Tibial nerve (tissue), 4 donors: ENCODE data around the gene MARS1. TPM values are rescaled to one million over a fixed set of nuclear protein-coding genes. Genes with fewer than 3 reads are reported as not detected.

Source experiments
- DNase-seq, 2 donors: peaks; one replicate each; pipeline ENCODE4 v3.0.0-alpha.2; 2019; ENCODE audit warnings: low spot score in 2 of 2
- H3K27ac ChIP-seq, 4 donors: fragments of 200-600 bp; sonication (generic) in 3 of 4; one replicate each; pipeline ENCODE4 v1.5.1; 2017 to 2019; ENCODE audit warnings: mild to moderate bottlenecking in 1 of 4
- H3K27me3 ChIP-seq, 2 donors: fragments of 200-600 bp; sonication (generic) in 1 of 2; one replicate each; pipeline versions ENCODE4 v1.5.1 to v1.6.0; 2017 to 2019
- H3K36me3 ChIP-seq, 3 donors: fragments of 200-600 bp; sonication (generic); one replicate each; pipeline ENCODE4 v1.5.1; 2018 to 2019
- H3K4me1 ChIP-seq, 4 donors: fragments of 200-600 bp; sonication (generic) in 3 of 4; one replicate each; pipeline ENCODE4 v1.5.1; 2017 to 2019
- H3K4me3 ChIP-seq, 4 donors: fragments of 200-600 bp; sonication (generic) in 3 of 4; one replicate each; pipeline ENCODE4 v1.5.1; 2017 to 2019; ENCODE audit warnings: mild to moderate bottlenecking in 1 of 4, moderate library complexity in 1 of 4
- H3K9me3 ChIP-seq, 4 donors: fragments of 200-600 bp; sonication (generic) in 3 of 4; one replicate each; pipeline ENCODE4 v1.5.1; 2017 to 2019
- EP300 ChIP-seq, 2 donors: sonication (generic); formaldehyde crosslinking; IDR thresholded peaks; one replicate each; pipeline ENCODE4 v1.6.1; 2017; ENCODE audit warnings: antibody characterized with exemption in 2 of 2, mild to moderate bottlenecking in 1 of 2
- POLR2A ChIP-seq, 2 donors: fragments of 450-650 bp; IDR thresholded peaks; one replicate each; pipeline ENCODE4 v1.6.1; 2017; ENCODE audit warnings: antibody characterized with exemption in 2 of 2, mild to moderate bottlenecking in 2 of 2, moderate library complexity in 2 of 2
- WGBS, 2 donors: methylation state at CpG; one replicate each; pipeline ENCODE4 v1.1.5; 2018; 5-methylcytosine and 5-hydroxymethylcytosine counted together
- total RNA-seq, 4 donors: library from RNA; depleted of rRNA; stranded (reverse); fragments of >200 nt; gene quantifications; one replicate each; pipeline ENCODE4 v1.1.0, GENCODE V29; 2016
- TF ChIP-seq, protein P1 (sequence below), 5 experiments: fragments of 200-600 bp in 3 of 5; fragments of 450-650 bp in 2 of 5; sonication (generic) in 3 of 5; IDR thresholded peaks; one replicate each; pipeline ENCODE4 v1.5.1; 2016 to 2019; ENCODE audit warnings: antibody characterized with exemption in 5 of 5, mild to moderate bottlenecking in 3 of 5, moderate library complexity in 2 of 5

Gene MARS1
- total RNA-seq, 4 donors from 2014 or later: 53.5 to 101 (median 74.2) TPM

DNA sequence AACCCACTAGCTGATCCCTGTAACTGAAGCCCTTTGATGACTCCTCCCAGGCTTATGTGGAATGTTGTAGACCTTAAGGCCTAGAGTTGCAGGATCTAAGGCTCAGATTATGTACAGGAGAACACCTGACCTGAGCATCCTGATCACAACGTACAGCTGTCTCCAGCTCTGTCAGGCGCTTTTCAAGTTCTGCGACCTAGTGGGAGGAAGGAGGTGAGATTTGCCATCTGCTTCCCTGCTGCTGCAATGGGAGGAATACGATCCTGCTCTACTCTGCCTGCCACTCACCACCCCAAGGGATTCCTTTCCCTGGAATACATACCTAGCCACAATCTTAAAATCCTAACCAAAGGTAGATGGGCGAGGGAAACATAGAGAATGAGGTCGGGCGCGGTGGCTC is 45.2 kb downstream of the MARS1 start:
- WGBS, 2 donors: 94 to 95% methylated on average over 8 of the region's 8 CpGs
- H3K4me1 ChIP-seq: peaks cover 0 to 9% (median 0%) of the 10 kb centered on the region in 4 donors
- H3K9me3 ChIP-seq: no peaks in the 10 kb centered on the region
- H3K36me3 ChIP-seq: peaks cover 6 to 90% (median 25%) of the 10 kb centered on the region in 3 donors
- no peak for DNase-seq
- TF ChIP-seq, protein P1, sequence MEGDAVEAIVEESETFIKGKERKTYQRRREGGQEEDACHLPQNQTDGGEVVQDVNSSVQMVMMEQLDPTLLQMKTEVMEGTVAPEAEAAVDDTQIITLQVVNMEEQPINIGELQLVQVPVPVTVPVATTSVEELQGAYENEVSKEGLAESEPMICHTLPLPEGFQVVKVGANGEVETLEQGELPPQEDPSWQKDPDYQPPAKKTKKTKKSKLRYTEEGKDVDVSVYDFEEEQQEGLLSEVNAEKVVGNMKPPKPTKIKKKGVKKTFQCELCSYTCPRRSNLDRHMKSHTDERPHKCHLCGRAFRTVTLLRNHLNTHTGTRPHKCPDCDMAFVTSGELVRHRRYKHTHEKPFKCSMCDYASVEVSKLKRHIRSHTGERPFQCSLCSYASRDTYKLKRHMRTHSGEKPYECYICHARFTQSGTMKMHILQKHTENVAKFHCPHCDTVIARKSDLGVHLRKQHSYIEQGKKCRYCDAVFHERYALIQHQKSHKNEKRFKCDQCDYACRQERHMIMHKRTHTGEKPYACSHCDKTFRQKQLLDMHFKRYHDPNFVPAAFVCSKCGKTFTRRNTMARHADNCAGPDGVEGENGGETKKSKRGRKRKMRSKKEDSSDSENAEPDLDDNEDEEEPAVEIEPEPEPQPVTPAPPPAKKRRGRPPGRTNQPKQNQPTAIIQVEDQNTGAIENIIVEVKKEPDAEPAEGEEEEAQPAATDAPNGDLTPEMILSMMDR (IDR thresholded peaks at IDR 0.05): no peak
- TF ChIP-seq EP300 (IDR thresholded peaks at IDR 0.05): no peak
- H3K27ac ChIP-seq: no peak overlapping the region
- no peaks in the 10 kb centered on the region for H3K27me3 ChIP-seq
- no peak overlapping the region for H3K4me3 ChIP-seq

DNA sequence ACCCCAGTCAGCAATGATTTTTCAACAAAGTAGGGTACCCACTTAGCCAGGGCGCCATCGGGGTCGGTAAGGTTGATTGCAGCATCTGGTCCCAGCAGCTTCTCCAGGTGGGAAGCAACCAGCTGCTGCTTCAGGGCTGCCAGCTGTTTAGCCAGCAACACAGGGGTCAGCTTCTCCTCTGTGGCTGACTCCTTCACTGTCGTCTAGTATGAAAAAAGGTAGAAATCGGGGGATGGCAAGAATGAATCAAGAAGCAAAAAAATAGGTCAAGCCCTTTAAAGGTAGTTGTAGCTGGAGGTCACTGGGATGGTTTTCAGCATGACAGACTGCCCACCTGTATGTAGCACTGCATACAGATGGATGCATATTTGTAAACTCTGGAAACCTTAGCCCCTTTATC is 46.4 kb downstream of the MARS1 start:
- Histone ChIP-seq H3K36me3 (peaks cover 6 to 90% (median 25%) of the 10 kb centered on the region in 3 donors), H3K27me3 (no peaks in the 10 kb centered on the region), H3K4me3 (no peak overlapping the region), H3K27ac (no peak overlapping the region), H3K9me3 (no peaks in the 10 kb centered on the region), H3K4me1 (peaks cover 0 to 9% (median 0%) of the 10 kb centered on the region in 4 donors)
- no peak for TF ChIP-seq POLR2A (IDR thresholded peaks at IDR 0.05)
- no peak for TF ChIP-seq EP300 (IDR thresholded peaks at IDR 0.05)
- TF ChIP-seq, protein P1 (IDR thresholded peaks at IDR 0.05): no peak
- 93 to 96% methylated on average over 5 of the region's 5 CpGs for WGBS, 2 donors
- DNase-seq: no peak

DNA sequence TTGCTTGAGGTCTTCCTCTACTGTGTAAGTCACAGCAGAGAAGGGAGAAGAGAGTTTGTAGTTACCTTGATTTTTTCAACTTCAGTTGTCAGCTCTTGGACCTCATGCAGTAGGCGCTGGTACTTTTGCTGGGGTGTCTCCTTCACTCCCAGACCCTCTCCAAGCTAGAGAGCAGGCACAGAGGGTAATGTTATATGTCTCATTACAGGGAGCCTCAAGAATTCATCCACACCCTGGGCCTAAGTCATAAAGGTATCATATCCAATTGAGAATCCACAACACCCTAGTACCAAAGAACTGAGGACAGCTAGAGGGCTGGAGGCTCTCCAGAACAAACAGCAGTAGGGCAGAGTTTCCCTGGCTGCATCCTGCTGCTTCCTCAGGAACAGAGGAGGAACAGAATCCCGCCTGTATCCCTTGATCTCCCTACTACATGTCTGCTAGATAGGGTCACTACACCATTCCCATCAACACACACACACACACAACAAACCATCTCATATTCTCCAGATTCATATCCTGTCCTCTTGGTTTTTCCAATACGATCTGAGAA is 47.2 kb downstream of the MARS1 start:
- H3K27me3 ChIP-seq: no peaks in the 10 kb centered on the region
- 86 to 93% methylated on average over 3 of the region's 3 CpGs for WGBS, 2 donors
- H3K4me3 ChIP-seq: no peak overlapping the region
- no peak overlapping the region for H3K27ac ChIP-seq
- peaks cover 6 to 90% (median 25%) of the 10 kb centered on the region in 3 donors for H3K36me3 ChIP-seq
- peaks cover 0 to 9% (median 0%) of the 10 kb centered on the region in 4 donors for H3K4me1 ChIP-seq
- TF ChIP-seq POLR2A (IDR thresholded peaks at IDR 0.05) (no peak), EP300 (IDR thresholded peaks at IDR 0.05) (no peak)
- TF ChIP-seq, protein P1 (IDR thresholded peaks at IDR 0.05): no peak
- no peaks in the 10 kb centered on the region for H3K9me3 ChIP-seq
- DNase-seq: no peak

DNA sequence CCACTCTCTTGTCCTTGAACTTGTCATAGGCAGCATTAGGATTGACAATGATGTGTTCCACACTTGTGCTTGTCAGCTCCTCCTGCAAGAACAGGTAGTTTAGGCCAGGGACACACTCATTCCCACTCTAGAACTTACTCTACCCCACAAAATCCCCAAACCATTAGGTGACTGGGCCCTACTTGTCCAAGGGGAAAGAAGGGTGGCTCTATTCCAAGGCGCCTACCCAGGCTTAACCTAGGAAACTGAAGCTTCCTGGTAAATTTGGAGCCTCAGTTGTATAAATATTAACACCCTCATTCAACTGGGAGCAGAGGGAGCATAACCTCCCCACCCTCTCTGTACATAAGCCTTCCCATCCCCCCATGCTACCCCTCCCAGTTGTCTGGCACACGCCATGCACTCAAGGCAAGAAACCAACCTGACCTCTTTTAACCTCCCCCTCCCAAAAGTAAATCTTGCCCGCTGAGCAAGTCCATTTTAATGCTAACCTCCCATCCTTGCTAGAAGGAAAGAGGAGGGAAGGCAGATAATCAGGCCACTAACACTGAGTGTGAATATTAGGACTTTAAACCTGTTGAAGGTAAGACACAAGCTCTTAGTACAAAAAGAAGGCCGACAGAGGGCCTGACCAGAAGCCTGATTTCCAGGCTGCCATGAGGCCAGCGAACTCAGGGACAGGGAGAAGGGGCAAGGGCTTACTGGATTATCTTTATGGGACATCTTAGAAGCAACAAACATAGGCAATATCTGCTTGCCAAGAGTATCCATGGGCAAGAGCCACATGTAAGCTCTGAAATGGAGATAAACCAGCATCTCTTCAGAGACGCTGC is 48.1 kb downstream of the MARS1 start:
- Histone ChIP-seq H3K4me1 (peaks cover 0 to 9% (median 0%) of the 10 kb centered on the region in 4 donors), H3K9me3 (no peaks in the 10 kb centered on the region), H3K27ac (no peak overlapping the region), H3K27me3 (no peaks in the 10 kb centered on the region), H3K36me3 (peaks cover 6 to 90% (median 21%) of the 10 kb centered on the region in 3 donors), H3K4me3 (no peak overlapping the region)
- no peak for DNase-seq
- TF ChIP-seq POLR2A (IDR thresholded peaks at IDR 0.05): no peak
- TF ChIP-seq EP300 (IDR thresholded peaks at IDR 0.05): no peak
- TF ChIP-seq, protein P1 (IDR thresholded peaks at IDR 0.05): no peak
- 68 to 76% methylated on average over 6 of the region's 6 CpGs for WGBS, 2 donors

DNA sequence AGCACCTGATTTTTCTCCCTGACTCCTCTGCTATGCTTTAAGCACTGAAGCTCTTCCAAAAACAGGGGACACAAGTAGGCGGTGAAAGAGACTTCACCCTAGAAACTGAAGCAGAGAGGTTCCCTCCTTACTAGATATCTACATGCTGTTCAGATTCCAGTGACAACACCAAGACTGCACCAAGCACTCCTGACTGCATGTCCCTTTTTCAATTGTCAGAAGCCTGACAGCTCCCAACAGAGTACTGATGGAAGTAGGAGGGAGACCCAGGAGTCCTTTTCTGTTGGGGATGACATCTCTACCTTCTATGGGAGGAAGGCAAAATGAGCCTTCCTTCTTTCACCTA is 48.7 kb downstream of the MARS1 start:
- Histone ChIP-seq H3K27me3 (no peaks in the 10 kb centered on the region), H3K4me1 (peaks cover 0 to 12% (median under 1%) of the 10 kb centered on the region in 4 donors), H3K36me3 (peaks cover 6 to 90% (median 15%) of the 10 kb centered on the region in 3 donors), H3K9me3 (no peaks in the 10 kb centered on the region), H3K27ac (no peak overlapping the region), H3K4me3 (no peak overlapping the region)
- TF ChIP-seq EP300 (IDR thresholded peaks at IDR 0.05) (no peak), POLR2A (IDR thresholded peaks at IDR 0.05) (no peak)
- no peak for DNase-seq
- WGBS, 2 donors: 95 to 100% methylated on average over 1 of the region's 1 CpG
